ENCODE results near the gene HHIPL2.

The HHIPL2 gene

DNA sequence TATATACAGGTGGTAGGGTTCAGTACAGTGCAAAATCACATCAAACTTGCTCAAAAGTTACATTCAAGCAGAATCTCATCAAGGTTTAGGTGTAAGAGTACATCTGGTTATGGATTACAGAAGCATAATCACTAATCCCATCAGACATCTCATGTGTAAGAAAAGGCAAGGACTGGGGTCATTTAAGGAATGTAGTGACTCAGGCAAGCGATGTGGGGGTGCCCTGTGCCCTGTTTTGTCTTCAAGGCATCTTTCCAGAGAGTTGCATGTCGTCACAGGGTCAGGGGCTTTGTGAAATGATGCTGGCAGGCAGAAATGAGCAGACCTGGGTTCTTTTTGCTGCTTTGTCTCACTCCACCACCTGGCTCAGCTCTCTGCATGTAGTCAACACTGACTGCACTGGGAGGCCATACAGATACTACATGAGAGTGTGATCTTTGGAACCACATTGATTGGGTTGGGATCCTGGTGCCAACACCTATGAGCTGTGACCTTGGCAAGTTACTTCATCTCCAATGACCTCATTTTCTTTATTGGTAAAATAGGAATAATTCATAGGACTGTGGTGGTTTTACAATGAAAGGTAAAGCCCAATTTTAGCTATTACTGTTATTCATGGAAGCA, 8.2 kb upstream of the HHIPL2 start:
- CTCF ChIA-PET, result no interaction called here
- no peaks in the 10 kb centered on the region for H3K9me3 Mint-ChIP-seq
- H3K36me3 Mint-ChIP-seq, result peaks cover 12% of the 10 kb centered on the region
- no peak for DNase-seq
- H3K4me3 Mint-ChIP-seq, result no peak overlapping the region
- H3K4me1 Mint-ChIP-seq, result no peaks in the 10 kb centered on the region
- no peaks in the 10 kb centered on the region for H3K27me3 Mint-ChIP-seq
- no peak overlapping the region for H3K27ac Mint-ChIP-seq

DNA sequence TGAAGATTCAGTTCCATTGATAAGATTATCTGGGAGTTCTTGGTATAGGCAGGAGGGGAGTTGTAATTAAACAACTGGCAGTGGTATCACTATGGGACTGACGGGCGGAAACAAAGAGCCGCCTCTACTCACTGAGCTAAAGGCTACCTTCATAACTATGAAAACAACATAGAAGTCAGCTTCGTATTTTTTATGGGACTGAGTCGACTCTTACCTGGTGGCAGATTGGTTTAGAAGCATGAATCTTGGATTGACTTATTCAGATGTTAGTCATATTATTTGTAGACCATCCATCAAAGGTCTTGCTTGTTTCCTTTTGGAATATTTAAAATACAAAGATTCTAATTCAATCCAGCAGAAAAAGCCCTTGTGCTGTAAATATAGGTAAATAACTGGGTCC, 6.3 kb upstream of the HHIPL2 start:
- Mint-ChIP-seq H3K4me3 (no peak overlapping the region), H3K27ac (no peak overlapping the region), H3K36me3 (peaks cover 6% of the 10 kb centered on the region), H3K4me1 (no peaks in the 10 kb centered on the region), H3K27me3 (no peaks in the 10 kb centered on the region), H3K9me3 (no peaks in the 10 kb centered on the region)
- CTCF ChIA-PET, result no interaction called here
- no peak for DNase-seq

DNA sequence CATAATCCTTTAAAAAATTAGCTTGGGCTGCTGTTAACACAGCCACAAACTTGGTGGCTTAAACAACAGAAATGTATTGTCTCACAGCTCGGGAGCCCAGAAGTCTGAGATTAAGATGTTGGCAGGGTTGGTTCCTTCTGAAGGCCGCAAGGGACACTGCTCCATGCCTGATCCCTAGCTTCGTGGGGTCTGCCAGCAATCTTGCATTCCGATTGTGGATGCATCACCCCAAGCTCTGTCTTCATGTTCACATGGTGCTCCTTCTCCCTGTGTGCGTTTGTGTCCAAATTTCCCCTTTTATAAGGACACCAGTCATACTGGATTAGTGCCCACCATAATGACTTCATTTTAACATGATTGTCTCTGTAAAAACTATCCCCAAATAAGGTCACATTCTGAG, 5.0 kb upstream of the HHIPL2 start:
- CTCF ChIA-PET, result no interaction called here
- Mint-ChIP-seq H3K27me3 (peaks cover 1% of the 10 kb centered on the region), H3K4me1 (no peaks in the 10 kb centered on the region), H3K27ac (no peak overlapping the region), H3K4me3 (no peak overlapping the region), H3K36me3 (peaks cover 6% of the 10 kb centered on the region), H3K9me3 (no peaks in the 10 kb centered on the region)
- DNase-seq, result no peak

- H3K9me3 Mint-ChIP-seq, result no peaks in the 10 kb centered on the region
- no peaks in the 10 kb centered on the region for H3K36me3 Mint-ChIP-seq
- CTCF ChIA-PET, result no interaction called here
- H3K4me3 Mint-ChIP-seq, result no peak overlapping the region
- H3K27ac Mint-ChIP-seq, result no peak overlapping the region
- peaks cover 26% of the 10 kb centered on the region for H3K27me3 Mint-ChIP-seq
- no peak for DNase-seq
- H3K4me1 Mint-ChIP-seq, result no peaks in the 10 kb centered on the region
Observed at GRCh38 chr1:222547260-222547614, 667 bp downstream of the HHIPL2 start.

GRCh38 chr1:222546548-222547259, 1.2 kb downstream of the HHIPL2 start:
- Mint-ChIP-seq H3K27me3 (peaks cover 26% of the 10 kb centered on the region), H3K9me3 (no peaks in the 10 kb centered on the region), H3K36me3 (no peaks in the 10 kb centered on the region), H3K27ac (no peak overlapping the region), H3K4me1 (no peaks in the 10 kb centered on the region), H3K4me3 (no peak overlapping the region)
- no peak for DNase-seq
- CTCF ChIA-PET, result no interaction called here

GRCh38 chr1:222546091-222546490, 1.8 kb downstream of the HHIPL2 start:
- peaks cover 26% of the 10 kb centered on the region for H3K27me3 Mint-ChIP-seq
- H3K36me3 Mint-ChIP-seq, result no peaks in the 10 kb centered on the region
- H3K9me3 Mint-ChIP-seq, result no peaks in the 10 kb centered on the region
- no peaks in the 10 kb centered on the region for H3K4me1 Mint-ChIP-seq
- no peak overlapping the region for H3K4me3 Mint-ChIP-seq
- DNase-seq, result no peak
- H3K27ac Mint-ChIP-seq, result no peak overlapping the region
- CTCF ChIA-PET, result no interaction called here

DNA sequence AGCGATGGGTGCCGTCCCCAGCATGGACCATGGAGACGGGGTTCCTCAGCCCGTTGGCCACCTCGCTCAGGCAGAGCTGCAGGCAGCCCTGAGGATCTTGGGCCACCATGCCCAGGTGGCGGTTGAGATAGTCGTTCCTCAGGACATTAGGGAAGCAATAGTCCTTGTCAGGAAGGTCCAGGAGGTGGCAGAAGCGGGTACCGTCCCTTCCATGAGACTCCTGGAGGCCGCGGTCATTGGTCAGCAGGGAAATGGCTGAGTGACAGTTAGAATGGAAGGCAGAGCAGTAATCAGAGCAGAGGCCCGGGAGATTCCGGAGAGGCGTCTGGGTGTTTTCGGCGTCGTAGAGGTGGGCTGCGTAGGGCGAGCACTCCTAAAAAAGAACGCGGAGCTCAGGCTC, 4.1 kb downstream of the HHIPL2 start:
- CTCF ChIA-PET, result no interaction called here
- Mint-ChIP-seq H3K4me1 (no peaks in the 10 kb centered on the region), H3K9me3 (no peaks in the 10 kb centered on the region), H3K27ac (no peak overlapping the region), H3K27me3 (peaks cover 26% of the 10 kb centered on the region), H3K4me3 (no peak overlapping the region), H3K36me3 (no peaks in the 10 kb centered on the region)
- DNase-seq, result no peak

GRCh38 chr1:222540598-222540995, 7.3 kb downstream of the HHIPL2 start:
- H3K36me3 Mint-ChIP-seq, result no peaks in the 10 kb centered on the region

GRCh38 chr1:222539951-222540597, 7.8 kb downstream of the HHIPL2 start:
- Mint-ChIP-seq H3K27ac (no peak overlapping the region), H3K4me1 (no peaks in the 10 kb centered on the region), H3K4me3 (no peak overlapping the region), H3K27me3 (peaks cover 9% of the 10 kb centered on the region), H3K9me3 (no peaks in the 10 kb centered on the region), H3K36me3 (no peaks in the 10 kb centered on the region)
- CTCF ChIA-PET, result no interaction called here
- DNase-seq, result no peak

More at GRCh38 chr1:222540598-222540995, 7.3 kb downstream of the HHIPL2 start:
- Mint-ChIP-seq H3K4me1 (no peaks in the 10 kb centered on the region), H3K27me3 (peaks cover 10% of the 10 kb centered on the region), H3K4me3 (no peak overlapping the region), H3K27ac (no peak overlapping the region), H3K9me3 (no peaks in the 10 kb centered on the region)
- no peak for DNase-seq
- CTCF ChIA-PET, result no interaction called here

DNA sequence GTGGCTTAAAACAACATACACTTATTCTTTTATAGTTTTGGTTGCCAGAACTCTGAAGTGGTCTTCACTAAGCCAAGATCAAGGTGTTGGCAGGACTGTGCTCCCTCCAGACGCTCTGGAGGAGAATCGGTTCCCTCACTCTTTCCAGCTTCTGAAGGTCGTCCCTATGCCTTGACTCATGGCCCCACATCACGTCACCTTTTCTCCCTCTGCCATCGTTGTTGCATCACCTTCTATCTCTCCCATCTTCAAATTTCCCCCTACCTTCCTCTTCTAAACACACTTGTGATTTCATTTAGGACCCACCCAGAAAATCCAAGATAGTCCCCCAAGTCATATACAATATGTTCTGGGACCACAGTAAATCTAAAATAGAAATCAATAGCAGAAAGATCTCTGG, 12.4 kb downstream of the HHIPL2 start:
- Mint-ChIP-seq H3K4me3 (no peak overlapping the region), H3K27me3 (peaks cover 6% of the 10 kb centered on the region), H3K27ac (no peak overlapping the region), H3K4me1 (no peaks in the 10 kb centered on the region), H3K36me3 (no peaks in the 10 kb centered on the region), H3K9me3 (no peaks in the 10 kb centered on the region)
- no peak for DNase-seq
- CTCF ChIA-PET, result no interaction called here

DNA sequence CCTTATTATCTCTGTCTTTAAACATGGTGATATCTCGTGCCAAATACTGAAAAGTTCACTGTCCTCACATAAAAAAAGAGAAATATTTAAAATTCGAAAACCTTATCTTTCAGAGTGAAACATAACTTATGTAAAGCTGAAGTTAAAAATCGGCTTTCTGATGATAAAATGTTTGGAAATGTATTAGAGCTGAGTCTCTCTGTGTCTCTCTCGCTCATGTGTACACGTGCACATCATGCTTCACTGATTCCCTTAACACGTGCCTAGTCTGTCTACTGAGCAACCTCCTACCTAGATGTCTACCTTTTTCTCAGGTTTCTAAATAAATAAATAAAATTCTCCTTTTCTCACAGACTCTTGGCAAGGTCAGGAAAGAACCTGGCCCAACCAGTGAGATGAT, 17.1 kb downstream of the HHIPL2 start:
- H3K9me3 Mint-ChIP-seq, result no peaks in the 10 kb centered on the region
- no peak overlapping the region for H3K27ac Mint-ChIP-seq
- no peaks in the 10 kb centered on the region for H3K36me3 Mint-ChIP-seq
- peaks cover 10% of the 10 kb centered on the region for H3K27me3 Mint-ChIP-seq
- no peaks in the 10 kb centered on the region for H3K4me1 Mint-ChIP-seq
- CTCF ChIA-PET, result no interaction called here
- DNase-seq, result no peak
- no peak overlapping the region for H3K4me3 Mint-ChIP-seq

DNA sequence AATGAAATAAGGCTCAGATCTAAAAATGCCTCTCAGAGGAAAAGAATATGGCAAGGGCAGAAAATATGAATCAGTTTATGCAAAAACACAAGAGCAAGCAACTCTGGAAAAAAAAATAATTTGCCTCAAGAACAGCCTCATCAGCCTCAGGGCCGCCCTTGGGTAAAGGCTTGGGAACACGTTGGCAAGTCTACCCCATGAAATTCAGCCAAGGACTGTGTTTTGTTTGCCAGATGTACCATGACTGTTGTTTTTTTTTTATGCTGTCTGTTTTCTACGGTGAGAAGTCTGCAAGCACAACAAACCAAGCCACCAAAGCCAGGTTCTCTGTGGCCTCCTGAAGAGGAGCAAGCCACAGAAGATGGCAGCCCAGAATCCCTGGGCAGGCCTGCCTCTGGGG, 18.0 kb downstream of the HHIPL2 start:
- H3K27ac Mint-ChIP-seq, result no peak overlapping the region
- DNase-seq, result no peak
- no peaks in the 10 kb centered on the region for H3K4me1 Mint-ChIP-seq
- H3K36me3 Mint-ChIP-seq, result no peaks in the 10 kb centered on the region
- CTCF ChIA-PET, result no interaction called here
- no peaks in the 10 kb centered on the region for H3K9me3 Mint-ChIP-seq
- H3K4me3 Mint-ChIP-seq, result no peak overlapping the region
- H3K27me3 Mint-ChIP-seq, result peaks cover 7% of the 10 kb centered on the region

GRCh38 chr1:222529181-222529580, 18.7 kb downstream of the HHIPL2 start:
- Mint-ChIP-seq H3K4me1 (no peaks in the 10 kb centered on the region), H3K4me3 (no peak overlapping the region), H3K27me3 (peaks cover 7% of the 10 kb centered on the region), H3K36me3 (no peaks in the 10 kb centered on the region), H3K27ac (no peak overlapping the region), H3K9me3 (no peaks in the 10 kb centered on the region)
- CTCF ChIA-PET, result interaction anchor here (0.7 kb wide), 1 partner anchor 78 kb away, joined by 3 read pairs; no protein-coding TSS in a partner anchor
- DNase-seq, result no peak

DNA sequence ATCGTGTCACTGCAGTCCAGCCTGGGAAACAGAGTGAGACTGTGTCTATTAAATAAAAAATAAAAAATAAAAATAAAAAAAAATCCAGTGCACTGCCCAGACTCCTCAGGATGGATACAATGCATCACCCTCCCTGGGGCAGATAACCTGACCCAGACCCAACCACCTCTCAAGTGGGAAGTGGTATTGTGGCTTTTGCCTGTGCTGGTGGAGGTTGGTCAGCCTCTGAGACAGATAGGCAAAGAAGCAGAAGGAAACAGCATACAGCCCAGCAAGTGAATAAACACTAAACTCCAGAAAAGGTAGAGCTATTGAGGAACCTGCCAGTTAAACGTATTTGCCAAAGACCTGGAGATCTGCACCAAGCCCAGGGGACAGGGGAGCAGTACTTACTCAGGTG, 22.0 kb downstream of the HHIPL2 start:
- no peak overlapping the region for H3K4me3 Mint-ChIP-seq
- H3K27me3 Mint-ChIP-seq, result peaks cover 8% of the 10 kb centered on the region
- H3K9me3 Mint-ChIP-seq, result no peaks in the 10 kb centered on the region
- H3K36me3 Mint-ChIP-seq, result no peaks in the 10 kb centered on the region
- CTCF ChIA-PET, result no interaction called here
- no peaks in the 10 kb centered on the region for H3K4me1 Mint-ChIP-seq
- DNase-seq, result no peak
- H3K27ac Mint-ChIP-seq, result no peak overlapping the region

DNA sequence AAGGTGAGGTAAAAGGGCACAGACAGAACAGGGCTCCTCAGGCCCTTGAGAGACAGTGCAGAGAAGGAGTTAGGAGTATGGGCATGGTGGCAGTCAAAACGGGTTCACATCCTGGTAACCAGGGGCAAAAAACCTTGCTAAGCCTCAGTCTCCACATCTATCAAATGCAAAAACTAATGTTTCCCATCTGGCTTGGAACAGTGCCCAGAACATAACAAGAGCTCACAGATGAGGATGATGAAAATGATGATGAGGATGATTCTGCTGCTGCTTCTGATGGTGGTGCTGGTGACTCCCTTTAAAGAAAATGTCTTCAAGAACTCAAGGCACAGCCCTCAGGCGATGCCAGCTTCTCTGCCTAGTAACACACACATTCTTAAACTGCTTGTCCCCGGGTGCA, 24.1 kb downstream of the HHIPL2 start:
- Mint-ChIP-seq H3K27me3 (peaks cover 8% of the 10 kb centered on the region), H3K9me3 (no peaks in the 10 kb centered on the region), H3K27ac (no peak overlapping the region), H3K36me3 (no peaks in the 10 kb centered on the region), H3K4me1 (no peaks in the 10 kb centered on the region), H3K4me3 (no peak overlapping the region)
- CTCF ChIA-PET, result no interaction called here
- no peak for DNase-seq
